Measurements from ENCODE around the gene FRMPD4.

The FRMPD4 gene

GRCh38 chrX:12548341-12548740, 410.1 kb downstream of the FRMPD4 start:
- DNase-seq (ENCODE audit: extremely low read depth, insufficient read length) = no peak
- Histone ChIP-seq H3K27me3 (replicated peaks; ENCODE audit: control insufficient read depth, insufficient read depth, low read length) (no peaks in the 10 kb centered on the region), H3K36me3 (ENCODE audit: control insufficient read depth, insufficient read depth, low read length) (no peaks in the 10 kb centered on the region), H3K4me3 (replicated peaks; ENCODE audit: low read depth, low read length) (no peak overlapping the region)
- TF ChIP-seq CTCF (IDR thresholded peaks at IDR 0.05; ENCODE audit: insufficient read depth, low read length, poor library complexity, severe bottlenecking) = no peak

GRCh38 chrX:12548746-12549145, 410.5 kb downstream of the FRMPD4 start:
- no peak for DNase-seq (ENCODE audit: extremely low read depth, insufficient read length)
- Histone ChIP-seq H3K4me3 (replicated peaks; ENCODE audit: low read depth, low read length) (no peak overlapping the region), H3K27me3 (replicated peaks; ENCODE audit: control insufficient read depth, insufficient read depth, low read length) (no peaks in the 10 kb centered on the region), H3K36me3 (ENCODE audit: control insufficient read depth, insufficient read depth, low read length) (no peaks in the 10 kb centered on the region)
- TF ChIP-seq CTCF (IDR thresholded peaks at IDR 0.05; ENCODE audit: insufficient read depth, low read length, poor library complexity, severe bottlenecking) = no peak

- TF ChIP-seq CTCF (IDR thresholded peaks at IDR 0.05; ENCODE audit: insufficient read depth, low read length, poor library complexity, severe bottlenecking) = no peak
- Histone ChIP-seq H3K4me3 (replicated peaks; ENCODE audit: low read depth, low read length) (no peak overlapping the region), H3K36me3 (ENCODE audit: control insufficient read depth, insufficient read depth, low read length) (no peaks in the 10 kb centered on the region), H3K27me3 (replicated peaks; ENCODE audit: control insufficient read depth, insufficient read depth, low read length) (no peaks in the 10 kb centered on the region)
- DNase-seq (ENCODE audit: extremely low read depth, insufficient read length) = no peak
Observed at GRCh38 chrX:12554206-12554605, 415.9 kb downstream of the FRMPD4 start.

GRCh38 chrX:12563121-12563520, 424.8 kb downstream of the FRMPD4 start:
- H3K4me3 ChIP-seq (replicated peaks; ENCODE audit: low read depth, low read length) = no peak overlapping the region
- H3K27me3 ChIP-seq (replicated peaks; ENCODE audit: control insufficient read depth, insufficient read depth, low read length) = no peaks in the 10 kb centered on the region
- no peaks in the 10 kb centered on the region for H3K36me3 ChIP-seq (ENCODE audit: control insufficient read depth, insufficient read depth, low read length)
- DNase-seq (ENCODE audit: extremely low read depth, insufficient read length) = no peak
- no peak for TF ChIP-seq CTCF (IDR thresholded peaks at IDR 0.05; ENCODE audit: insufficient read depth, low read length, poor library complexity, severe bottlenecking)

GRCh38 chrX:12564221-12564620, 425.9 kb downstream of the FRMPD4 start:
- no peaks in the 10 kb centered on the region for H3K27me3 ChIP-seq (replicated peaks; ENCODE audit: control insufficient read depth, insufficient read depth, low read length)
- no peak for TF ChIP-seq CTCF (IDR thresholded peaks at IDR 0.05; ENCODE audit: insufficient read depth, low read length, poor library complexity, severe bottlenecking)

GRCh38 chrX:12567857-12568256, 429.6 kb downstream of the FRMPD4 start:
- DNase-seq (ENCODE audit: extremely low read depth, insufficient read length) = no peak
- Histone ChIP-seq H3K36me3 (ENCODE audit: control insufficient read depth, insufficient read depth, low read length) (no peaks in the 10 kb centered on the region), H3K4me3 (replicated peaks; ENCODE audit: low read depth, low read length) (no peak overlapping the region), H3K27me3 (replicated peaks; ENCODE audit: control insufficient read depth, insufficient read depth, low read length) (no peaks in the 10 kb centered on the region)
- TF ChIP-seq CTCF (IDR thresholded peaks at IDR 0.05; ENCODE audit: insufficient read depth, low read length, poor library complexity, severe bottlenecking) = peak; percentile 77

More at GRCh38 chrX:12564221-12564620, 425.9 kb downstream of the FRMPD4 start:
- Histone ChIP-seq H3K36me3 (ENCODE audit: control insufficient read depth, insufficient read depth, low read length) (no peaks in the 10 kb centered on the region), H3K4me3 (replicated peaks; ENCODE audit: low read depth, low read length) (no peak overlapping the region)
- DNase-seq (ENCODE audit: extremely low read depth, insufficient read length) = no peak

Data from GM06990 (cell line).